HK-2 (cell line): ENCODE results near the gene GLIPR1L2.
"Not testable (repeated sequence)": the region's sequence is repeated elsewhere in the genome, so short reads cannot be mapped to it uniquely, and the experiment has no call there.

Experiments
- DNase-seq: peaks from one replicate; pipeline ENCODE4 v3.0.0-alpha.2; 2018; ENCODE audit not compliant: unreplicated experiment

Gene GLIPR1L2

DNA sequence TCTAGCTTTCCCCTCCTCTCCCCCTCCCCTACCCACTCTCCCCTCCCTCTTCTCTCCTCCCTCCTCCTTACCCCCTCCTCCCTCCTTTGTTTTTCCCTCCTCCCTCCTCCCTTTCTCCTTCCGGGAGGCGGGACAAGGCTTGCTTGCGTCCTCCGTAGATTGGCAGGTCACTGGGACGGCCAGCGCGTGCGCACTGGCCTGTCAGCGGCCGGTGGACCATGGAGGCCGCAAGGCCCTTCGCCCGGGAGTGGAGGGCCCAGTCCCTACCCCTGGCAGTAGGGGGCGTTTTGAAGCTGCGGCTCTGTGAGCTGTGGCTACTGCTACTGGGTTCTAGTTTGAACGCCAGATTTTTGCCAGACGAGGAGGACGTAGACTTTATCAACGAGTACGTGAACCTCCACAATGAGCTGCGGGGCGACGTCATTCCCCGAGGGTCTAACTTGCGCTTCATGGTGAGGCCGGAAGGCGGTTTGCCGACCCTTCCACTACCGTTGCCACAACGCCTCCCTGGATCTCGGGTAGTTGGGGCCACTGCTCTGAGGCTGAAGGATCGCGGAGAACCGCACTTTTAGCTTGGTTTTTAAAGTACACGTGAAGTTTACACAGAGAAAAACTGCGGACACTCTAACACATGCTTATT, at the start of gene GLIPR1L2:
TSS of gene GLIPR1L2 (plus strand) at position 191 of the 640 bp plus-strand sequence. CDS start at position 219, 28 bp downstream.
- peak; percentile 97 for DNase-seq

GRCh38 chr12:75341873-75342272, 49.0 kb upstream of the GLIPR1L2 start:
- no peak for DNase-seq

DNA sequence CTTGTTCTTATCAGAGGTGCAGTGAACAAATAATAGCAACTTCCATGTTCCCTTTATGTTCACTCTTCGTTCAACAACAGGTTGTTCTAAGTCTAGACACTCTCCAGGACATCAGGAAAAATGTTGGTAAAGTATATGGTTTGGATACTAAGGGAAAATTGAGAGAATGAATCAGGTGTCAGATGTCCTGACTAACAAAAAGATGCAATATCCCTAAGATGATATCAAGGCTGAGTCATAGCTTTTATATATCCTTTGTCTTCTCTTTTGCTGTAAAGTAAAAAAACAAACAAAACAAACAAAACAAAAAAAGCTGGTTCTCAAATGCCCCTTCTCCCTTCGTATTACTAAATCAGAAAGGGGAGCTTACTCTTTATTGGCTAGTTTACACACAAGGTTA, 45.4 kb upstream of the GLIPR1L2 start:
- DNase-seq, result no peak

DNA sequence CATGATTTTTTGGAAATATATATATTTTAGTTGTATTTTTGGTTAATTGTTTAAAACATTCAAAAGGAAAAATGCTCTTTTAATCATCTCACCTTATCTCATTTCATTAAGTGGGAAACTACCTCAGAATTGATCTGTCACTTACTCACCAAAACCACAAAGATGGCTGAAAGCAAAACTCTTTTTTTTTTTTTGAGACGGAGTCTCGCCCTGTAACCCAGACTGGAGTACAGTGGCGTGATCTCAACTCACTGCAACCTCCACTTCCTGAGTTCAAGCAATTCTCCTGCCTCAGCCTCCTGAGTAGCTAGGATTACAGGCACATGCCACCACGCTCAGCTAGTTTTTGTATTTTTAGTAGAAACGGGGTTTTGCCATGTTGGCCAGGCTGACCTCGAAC, 44.7 kb upstream of the GLIPR1L2 start:
- not testable (repeated sequence) for DNase-seq

- DNase-seq, result no peak
These were observed 40.9 kb upstream of the GLIPR1L2 start for GRCh38 chr12:75349946-75350345.

DNA sequence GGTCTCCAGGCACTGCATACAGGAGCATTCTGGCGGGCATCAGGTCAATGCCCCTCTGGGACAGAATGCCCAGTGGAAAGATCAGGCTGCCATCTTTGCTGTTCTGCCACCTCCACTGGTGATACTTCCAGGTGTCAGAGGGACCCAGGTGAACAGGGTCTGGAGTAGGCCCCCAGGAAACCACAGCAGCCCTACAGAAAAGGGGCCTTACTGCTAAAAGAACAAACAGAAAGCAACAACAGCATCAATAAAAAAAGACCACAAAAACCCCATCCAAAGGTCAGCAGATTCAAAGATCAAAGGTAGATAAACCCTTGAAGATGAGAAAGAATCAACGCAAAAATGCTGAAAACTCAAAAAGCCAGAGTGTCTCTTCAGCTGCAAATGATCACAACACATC, 40.5 kb upstream of the GLIPR1L2 start:
- DNase-seq, result no peak

DNA sequence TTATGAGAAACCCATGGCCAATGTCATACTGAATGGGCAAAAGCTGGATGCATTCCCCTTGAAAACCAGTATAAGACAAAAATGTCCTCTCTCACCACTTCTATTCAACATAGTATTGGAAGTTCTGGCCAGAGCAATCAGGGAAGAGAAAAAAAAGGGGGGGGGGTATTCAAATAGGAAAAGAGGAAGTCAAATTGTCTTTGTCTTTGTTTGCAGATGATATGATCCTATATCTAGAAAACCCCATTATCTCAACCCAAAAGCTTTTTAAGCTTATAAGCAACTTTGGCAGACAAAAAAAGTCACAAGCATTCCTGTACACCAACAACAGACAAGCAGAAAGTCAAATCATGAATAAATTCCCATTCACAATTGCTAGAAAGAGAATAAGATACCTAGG, 36.9 kb upstream of the GLIPR1L2 start:
- no peak for DNase-seq

GRCh38 chr12:75360920-75361319, 30.0 kb upstream of the GLIPR1L2 start:
- no peak for DNase-seq

GRCh38 chr12:75361408-75361807, 29.5 kb upstream of the GLIPR1L2 start:
- no peak for DNase-seq

- DNase-seq, result no peak
These were observed 26.0 kb upstream of the GLIPR1L2 start for GRCh38 chr12:75364919-75365318.

DNA sequence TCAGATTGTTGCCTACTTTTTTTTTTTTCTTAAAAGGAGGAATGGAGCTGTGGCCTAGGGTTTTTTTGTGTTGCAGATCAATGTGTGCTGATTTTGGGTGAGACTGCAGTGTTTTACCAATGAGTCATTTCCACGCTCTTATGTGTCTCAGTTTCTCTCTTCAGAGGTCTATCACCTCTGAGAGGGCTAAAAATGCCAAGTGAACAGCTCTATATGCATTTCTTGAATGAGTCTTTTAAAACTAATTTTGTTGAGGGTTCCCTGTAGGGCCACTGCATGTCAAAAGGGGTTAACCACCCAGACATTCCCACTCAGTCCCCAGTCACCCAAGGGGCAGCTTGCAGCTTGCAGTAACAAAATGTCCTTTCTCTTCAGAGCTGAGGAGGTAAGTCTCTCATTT, 24.3 kb upstream of the GLIPR1L2 start:
- DNase-seq, result no peak

- no peak for DNase-seq
These were observed 15.9 kb upstream of the GLIPR1L2 start for GRCh38 chr12:75374971-75375370.

GRCh38 chr12:75378354-75378753, 12.5 kb upstream of the GLIPR1L2 start:
- no peak for DNase-seq

- no peak for DNase-seq
These were observed 1.8 kb upstream of the GLIPR1L2 start for GRCh38 chr12:75389061-75389460.

DNA sequence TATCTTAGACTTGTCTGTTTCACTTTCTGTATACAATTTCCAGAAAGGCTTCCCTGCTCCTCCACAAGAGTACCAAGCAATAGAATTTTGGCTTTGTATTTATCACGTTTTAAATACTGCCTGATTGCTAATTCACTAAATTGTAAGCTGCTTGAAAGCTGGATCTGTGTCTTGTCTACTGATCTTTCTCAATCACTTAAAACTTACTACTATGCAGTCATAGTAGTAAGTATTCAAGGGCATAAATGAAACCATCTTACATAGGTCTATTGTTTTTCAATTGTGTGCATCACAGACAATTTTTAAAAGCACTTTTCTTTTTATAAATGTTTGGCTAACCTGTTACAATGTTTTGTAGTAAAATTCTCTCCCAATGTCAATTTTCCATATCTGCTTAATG, 1.2 kb upstream of the GLIPR1L2 start:
- no peak for DNase-seq

DNA sequence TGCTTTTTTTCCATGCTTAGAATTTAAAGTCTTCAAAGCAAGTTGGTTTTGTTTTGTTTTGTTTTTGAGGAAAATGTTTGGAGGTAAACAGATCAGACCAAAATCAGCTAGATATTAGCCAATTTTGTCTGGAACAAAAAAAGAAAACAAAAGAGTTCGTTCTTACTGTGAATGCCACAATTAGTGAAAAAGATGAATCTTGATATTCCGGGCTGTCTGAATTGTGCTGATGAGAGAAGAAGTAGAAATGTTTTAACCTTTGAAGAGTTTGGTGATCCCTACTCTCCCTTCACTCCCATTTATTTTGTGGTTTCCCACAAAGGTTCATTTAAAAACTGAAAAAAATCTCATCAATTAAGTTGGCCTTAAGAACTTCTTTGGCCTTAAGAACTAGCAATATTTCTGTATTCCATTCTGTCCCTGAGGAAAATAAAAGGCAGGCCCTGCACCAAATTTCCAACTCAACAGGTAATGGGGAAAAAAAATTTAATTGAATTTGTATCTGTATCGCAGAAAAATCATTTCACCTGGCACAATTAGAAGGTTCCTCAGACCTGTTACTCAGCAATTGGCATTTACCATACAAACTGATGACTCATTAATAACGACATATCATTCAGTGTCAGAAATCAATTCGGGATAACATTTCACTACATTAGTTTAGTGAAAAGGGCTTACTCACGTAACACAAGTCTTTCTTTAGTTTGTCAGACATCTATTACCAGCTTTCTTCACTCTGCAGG, 562 bp upstream of the GLIPR1L2 start:
- DNase-seq, result no peak

DNA sequence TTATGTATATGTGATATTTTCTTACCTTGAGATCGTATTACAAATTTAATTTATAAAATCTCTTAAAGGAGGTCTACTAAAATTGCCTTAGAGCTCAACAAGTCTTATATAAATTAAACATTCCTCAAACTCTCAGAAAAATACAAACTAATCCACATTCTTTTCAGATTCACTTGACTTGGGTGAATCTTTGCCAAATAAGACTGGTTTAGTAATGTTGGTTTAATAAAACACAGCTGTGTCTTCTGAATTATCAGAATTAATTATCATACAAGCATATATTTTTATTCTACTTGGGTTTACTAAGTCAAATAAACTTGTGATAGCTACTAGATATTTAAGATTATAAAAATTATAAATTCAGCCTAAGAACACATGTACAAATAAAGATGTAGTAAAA, 13.3 kb downstream of the GLIPR1L2 start:
- no peak for DNase-seq

DNA sequence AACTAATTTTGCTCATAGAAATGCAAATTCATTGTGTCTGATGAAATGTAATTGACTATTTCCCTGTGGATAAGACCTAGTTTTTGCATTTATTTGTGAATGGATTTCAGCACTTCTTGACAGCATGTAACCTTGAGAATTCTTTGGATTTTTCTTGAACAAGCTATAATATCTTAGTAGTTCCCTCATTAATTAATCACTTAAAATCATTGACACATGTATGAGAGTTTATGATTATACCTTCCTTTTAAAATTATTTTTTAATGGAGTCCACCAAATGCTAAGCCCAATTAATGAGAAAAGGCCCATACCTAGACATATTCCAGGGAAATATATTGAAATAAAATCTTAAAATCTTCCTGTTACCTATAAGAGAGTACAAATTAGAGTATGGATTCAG, 16.8 kb downstream of the GLIPR1L2 start:
- DNase-seq, result no peak

GRCh38 chr12:75409830-75410229, 18.9 kb downstream of the GLIPR1L2 start:
- DNase-seq, result no peak

- DNase-seq, result no peak
These were observed 23.8 kb downstream of the GLIPR1L2 start for GRCh38 chr12:75414671-75415070.

DNA sequence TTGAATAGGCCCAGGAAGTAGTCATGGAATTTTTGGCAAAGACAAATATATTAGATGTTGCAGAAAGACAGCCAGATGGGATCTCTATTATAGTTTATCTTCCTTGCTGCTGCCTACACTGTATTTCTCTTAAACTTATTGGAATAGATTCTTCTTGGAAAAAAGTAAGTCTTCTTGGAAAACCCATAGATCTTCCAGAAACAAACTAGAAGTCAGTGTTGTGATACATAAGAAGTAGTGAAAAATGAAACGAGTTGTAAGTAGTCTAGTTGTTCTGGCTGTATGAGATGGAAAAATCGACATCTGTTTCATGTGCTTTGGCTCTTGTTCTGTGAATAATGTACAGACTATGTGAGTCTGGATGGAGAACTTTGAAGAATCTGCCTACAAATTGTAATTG, 29.0 kb downstream of the GLIPR1L2 start:
- DNase-seq, result no peak

DNA sequence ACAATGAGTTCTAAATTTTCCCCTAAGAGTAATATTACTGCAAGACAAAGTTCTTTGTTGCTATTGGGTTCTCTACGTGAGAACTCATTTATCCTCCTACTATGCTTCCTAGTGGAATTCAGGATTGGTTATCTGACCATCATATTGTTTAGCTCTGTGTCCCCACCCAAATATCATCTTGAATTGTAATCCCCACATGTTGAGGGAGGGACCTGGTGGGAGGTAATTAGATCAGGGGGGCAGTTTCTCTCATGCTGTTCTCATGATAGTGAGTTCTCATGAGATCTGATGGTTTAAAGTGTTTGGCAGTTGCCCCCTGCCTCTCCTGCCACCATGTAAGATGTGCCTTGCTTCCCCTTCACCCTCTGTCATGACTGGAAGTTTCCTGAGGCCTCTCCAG, 36.6 kb downstream of the GLIPR1L2 start:
- DNase-seq, result no peak

DNA sequence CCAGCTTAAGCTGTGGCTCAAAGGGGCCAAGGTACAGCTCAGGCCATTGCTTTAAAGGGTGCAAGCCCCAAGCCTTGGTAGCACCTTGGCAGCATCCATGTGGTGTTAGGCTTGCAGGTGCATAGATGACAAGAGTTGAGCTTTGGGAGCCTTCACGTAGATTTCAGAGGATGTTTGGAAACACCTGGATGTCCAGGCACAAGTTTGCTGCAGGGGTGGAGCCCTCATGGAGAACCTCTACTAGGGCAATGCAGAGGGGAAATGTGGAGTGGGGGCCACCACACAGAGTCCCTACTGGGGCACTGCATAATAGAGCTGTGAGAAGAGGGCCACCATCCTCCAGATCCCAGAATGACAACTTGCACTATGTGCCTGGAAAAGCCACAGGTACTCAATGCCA, 37.9 kb downstream of the GLIPR1L2 start:
- no peak for DNase-seq

DNA sequence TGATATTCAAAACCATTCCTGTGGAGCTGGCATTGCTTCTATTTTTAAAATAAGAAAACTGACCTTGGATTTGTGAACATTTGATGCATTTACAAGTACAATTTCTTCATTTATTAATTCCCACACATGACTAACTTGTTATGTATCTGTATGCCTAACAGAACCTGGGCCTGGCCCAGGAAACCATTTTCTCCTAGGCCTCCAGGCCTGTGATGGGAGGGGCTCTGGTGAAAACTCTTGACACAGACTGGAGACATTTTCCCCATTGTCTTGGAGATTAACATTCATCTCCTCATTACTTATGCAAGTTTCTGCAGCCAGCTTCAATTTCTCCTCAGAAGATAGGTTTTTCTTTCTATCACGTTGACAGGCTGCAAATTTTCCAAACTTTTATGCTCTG, 42.0 kb downstream of the GLIPR1L2 start:
- no peak for DNase-seq
